GM18499 (cell line): ENCODE measurements around the gene DNAH1.

Source experiments
- ATAC-seq: cut with Tn5 transposase; IDR thresholded peaks from one replicate; pipeline ENCODE4 v1.9.1; 2021; ENCODE audit warnings: moderate number of reproducible peaks; ENCODE audit not compliant: insufficient read depth, unreplicated experiment

DNAH1 gene

DNA sequence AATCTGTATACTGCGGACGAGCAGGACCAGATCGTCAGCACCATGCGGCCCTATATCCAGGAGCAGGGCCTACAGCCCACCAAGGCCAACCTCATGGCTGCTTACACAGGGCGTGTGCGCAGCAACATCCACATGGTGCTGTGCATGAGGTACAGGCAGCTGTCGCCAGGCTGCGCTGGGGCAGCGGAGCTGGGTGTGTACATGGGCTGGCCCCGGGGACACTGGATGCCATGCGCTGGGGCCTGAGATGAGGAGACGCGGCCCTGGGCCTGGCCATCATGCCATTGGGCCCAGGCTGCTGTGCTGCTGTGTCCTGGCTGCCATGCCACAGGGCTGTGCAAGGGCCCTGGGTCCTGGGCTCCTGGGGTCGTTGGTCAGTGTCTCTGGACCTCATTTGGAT lies 67.3 kb downstream of the DNAH1 start:
- no peak for ATAC-seq

DNA sequence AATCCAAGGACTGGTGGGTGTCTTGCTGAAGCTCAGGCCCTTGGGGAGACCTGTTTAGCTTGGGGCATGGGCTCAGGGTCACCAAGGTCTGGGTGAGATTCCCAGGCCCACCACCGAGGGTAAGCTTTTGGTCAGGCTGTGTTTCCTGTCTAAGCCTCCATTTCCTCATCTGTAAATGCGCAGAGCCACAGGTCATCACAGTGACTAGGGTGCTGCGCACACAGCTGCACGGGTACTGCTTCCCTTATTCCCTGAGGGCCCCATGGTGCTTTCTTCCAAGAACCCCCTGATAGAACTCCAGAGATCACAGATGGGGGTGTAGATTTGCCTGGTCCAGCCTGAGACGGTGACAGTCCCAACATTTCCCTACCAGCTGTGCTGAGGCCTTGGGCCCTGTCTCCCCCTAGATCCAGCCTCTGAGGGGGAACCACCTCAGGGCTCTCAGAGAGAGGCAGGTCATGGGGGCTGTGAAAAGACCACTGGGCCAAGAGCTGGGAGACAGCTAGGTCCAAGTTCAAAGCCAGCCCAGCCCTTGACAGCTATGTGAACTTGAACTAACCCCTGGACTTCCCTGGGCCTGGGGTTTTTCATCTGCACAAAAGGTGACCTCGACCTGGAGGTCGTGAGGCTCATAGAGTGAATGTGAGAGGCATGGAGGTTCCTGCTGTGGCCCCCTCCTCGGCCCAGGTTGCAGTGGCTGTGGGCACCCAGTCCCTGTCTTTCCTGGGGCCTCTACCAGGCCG lies 68.1 kb downstream of the DNAH1 start:
- no peak for ATAC-seq

DNA sequence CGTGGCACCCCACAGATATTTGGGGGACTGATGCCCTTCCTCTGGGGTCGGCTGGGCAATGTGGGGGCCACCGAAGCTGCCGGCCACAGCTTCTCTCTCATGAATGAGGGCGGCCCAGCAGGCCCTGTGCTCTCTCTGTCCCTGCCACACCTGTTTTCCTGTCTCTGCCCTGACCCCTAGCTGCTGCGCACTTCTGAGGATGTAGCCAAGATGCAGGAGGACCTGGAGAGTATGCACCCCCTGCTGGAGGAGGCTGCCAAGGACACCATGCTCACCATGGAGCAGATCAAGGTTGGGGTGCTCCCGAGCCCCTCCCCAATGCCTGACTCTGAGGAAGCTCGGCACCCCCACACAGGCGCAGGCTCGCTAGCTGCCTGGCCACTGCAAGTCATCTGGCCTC lies 69.0 kb downstream of the DNAH1 start:
- no peak for ATAC-seq

DNA sequence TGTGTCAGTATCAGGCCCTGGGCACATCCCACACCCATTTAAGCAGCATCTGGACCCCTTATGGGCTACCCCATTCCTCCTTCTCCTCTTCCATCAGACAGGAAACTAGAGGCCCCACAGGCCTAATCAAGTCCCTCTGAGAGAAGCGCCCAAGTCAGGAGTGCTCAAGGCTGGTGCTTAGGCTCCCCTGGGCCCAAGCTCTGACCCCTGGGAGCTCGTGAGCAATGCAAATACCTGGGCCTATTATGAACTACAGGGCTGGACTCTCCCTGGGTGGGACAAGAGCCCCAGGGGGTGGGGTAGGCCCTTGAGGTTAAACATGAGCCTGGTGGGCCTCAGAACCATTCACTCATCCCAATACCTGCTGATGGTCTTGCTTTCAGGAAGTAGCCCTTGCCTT lies 71.4 kb downstream of the DNAH1 start:
- ATAC-seq: no peak

DNA sequence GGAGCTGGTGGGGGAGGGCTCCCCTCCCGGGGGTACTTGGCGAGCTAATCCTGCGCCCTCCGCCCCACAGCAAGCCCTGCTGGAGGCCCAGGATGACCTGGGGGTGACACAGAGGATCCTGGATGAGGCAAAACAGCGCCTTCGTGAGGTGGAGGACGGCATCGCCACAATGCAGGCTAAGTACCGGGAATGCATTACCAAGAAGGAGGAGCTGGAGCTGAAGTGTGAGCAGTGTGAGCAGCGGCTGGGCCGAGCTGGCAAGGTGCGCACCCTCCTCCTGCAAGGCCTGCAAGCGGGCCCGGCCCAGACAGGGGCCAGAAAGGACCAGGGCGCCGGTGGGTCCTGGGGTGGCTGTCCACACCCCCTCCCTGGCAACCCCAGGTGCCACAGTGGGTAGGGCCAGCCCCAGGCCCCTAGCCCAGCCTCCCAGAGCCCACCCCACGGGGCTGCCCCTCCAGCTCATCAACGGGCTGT lies 72.3 kb downstream of the DNAH1 start:
- ATAC-seq: no peak

DNA sequence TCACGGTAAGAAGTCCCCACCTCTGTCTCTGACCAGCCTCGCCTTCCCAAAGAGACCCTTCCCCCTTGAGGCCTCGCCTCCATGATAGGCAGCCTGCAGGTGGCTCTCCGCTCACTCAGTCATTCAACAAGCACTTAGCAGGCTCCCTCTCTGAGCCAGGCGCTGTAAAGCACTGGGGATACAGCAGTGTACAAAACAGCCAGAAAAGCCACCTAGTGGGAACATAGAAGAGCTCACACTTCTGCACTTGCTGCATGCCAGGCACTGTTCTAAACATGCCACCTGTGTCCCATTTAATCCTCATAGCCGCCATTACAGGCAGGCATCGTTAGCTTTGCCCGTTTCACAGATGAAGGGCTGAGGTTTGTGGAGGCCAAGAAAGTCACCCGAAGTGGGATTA lies 72.8 kb downstream of the DNAH1 start:
- ATAC-seq: no peak

DNA sequence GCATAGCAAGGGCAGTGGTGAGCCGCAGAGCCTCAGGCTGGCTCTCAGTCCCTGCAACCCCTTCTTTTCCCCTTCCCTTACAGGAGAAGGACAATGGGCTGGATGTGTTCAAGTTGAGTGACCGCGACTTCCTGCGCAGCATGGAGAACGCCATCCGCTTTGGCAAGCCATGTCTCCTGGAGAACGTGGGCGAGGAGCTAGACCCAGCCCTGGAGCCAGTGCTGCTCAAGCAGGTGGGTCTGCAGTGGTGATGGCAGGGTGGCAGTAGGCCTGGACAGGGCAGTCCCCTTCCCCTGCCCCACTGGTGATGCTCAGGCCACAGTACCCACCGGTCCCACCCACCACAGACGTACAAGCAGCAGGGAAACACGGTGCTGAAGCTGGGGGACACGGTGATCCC lies 75.0 kb downstream of the DNAH1 start:
- ATAC-seq: no peak

DNA sequence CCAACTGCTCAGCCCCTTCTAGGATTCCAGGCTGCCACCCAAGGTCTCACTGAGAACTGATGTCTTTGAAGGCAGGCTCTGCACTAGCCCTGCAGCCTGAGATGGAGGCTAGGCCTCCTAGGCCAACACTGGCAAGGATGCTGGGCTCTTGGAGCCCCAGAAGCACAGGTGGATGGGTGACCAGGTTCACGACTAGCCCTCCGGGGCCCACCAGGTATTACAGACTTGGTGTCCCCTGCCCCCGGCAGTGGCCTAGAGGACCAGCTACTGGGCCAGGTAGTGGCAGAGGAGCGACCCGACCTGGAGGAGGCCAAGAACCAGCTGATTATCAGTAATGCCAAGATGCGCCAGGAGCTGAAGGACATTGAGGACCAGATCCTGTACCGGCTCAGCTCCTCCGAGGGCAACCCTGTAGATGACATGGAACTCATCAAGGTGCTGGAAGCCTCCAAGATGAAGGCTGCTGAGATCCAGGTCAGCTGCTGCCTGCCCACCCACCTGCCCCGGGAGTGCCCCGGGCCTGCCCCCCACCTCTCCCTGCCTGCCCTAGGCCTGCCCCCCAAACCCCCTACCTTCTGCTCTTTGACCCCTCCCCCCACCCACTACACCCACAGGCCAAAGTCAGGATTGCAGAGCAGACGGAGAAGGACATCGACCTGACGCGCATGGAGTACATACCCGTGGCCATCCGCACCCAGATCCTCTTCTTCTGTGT lies 76.3 kb downstream of the DNAH1 start:
- ATAC-seq: no peak

DNA sequence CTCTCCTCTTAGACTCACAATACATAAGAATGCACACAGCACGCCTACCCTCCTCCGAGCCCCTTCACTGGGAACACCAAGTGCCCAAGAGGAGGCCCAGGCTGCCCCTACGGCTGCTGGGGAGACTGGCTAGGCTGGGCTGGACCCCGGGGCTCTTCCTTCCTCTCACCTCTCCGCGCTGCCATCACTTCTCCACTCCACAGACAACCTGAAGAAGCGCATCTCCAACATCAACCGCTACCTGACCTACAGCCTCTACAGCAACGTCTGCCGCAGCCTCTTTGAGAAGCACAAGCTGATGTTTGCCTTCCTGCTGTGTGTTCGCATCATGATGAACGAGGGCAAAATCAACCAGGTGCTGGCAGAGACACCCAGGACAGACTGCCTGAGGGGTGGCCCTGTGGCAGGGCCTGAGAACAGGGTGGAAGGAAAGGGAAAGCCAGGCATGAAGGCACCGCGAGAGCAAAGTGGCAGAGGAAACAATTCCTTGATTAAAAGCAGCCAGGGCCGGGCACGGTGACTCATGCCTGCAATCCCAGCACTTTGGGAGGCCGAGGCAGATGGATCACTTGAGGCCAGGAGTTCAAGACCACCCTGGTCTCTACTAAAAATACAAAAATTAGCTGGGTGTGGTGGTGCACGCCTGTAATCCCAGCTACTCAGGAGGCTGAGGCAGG lies 77.2 kb downstream of the DNAH1 start:
- no peak for ATAC-seq

DNA sequence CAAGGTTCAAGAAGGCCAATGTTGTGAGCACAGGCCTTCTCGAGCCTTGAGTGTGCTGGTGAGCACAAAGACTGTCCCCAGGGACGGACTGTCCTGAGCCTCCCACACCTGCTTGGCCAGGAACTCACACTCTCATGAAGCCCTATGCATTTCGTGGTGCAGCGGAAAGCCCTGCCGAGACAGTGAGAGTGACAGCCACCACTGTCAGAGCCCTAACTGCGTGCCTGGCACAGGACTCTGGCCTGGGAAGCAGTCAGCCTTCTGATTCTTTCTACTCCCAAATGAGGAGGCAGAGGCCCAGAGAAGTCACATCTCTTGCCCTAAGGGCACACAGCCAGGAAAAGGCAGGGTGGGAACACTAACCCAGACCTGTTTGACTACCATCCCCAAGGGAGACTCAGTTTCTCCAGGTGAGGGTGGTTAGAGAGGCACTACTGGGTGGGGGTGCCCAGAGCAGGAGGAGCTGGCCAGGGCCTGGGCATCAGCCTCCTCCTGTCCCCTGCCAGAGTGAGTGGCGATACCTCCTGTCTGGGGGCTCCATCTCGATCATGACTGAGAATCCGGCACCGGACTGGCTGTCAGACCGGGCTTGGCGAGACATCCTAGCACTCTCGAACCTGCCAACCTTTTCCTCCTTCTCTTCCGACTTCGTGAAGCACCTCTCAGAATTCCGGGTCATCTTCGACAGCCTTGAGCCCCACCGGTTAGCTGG lies 78.0 kb downstream of the DNAH1 start:
- ATAC-seq: no peak

DNA sequence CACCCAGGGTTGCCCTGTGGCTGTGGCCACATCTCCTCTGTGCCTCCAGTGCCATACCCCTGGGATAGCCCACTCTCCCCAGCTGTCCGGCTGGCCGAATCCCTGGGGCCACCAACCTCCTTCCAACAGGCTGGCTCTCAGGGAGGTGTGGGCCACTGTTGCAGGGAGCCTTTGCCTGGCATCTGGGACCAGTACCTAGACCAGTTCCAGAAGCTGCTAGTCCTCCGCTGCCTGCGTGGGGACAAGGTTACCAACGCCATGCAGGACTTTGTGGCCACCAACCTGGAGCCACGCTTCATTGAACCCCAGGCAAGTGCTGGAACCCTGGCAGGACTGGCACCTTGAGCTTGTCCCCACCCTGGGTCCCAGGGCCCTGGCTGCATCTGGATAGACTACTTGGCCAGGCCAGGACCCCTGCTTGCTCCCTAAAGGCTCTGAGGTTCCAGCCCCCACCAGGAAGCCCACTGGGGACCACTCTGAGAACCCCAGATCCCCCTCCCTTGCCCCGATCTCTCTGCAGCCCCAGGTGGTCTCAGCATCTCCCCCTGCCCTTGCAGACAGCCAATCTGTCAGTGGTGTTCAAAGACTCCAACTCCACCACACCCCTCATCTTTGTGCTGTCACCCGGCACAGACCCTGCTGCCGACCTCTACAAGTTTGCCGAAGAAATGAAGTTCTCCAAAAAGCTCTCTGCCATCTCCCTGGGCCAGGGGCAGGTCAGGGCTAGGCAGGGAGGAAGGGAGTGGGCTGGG lies 78.8 kb downstream of the DNAH1 start:
- ATAC-seq: no peak

DNA sequence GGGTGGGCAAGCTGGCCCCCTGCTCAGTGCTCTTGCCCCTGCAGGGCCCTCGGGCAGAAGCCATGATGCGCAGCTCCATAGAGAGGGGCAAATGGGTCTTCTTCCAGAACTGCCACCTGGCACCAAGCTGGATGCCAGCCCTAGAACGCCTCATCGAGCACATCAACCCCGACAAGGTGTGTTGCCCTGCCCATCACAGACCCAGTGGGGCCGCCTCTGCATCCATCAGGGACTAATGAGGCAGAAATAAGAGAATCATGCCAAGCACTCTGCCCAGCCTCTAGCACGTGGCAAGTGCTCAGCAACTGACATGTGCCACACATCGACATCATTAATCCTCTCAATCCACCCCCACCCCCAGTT lies 79.4 kb downstream of the DNAH1 start:
- no peak for ATAC-seq

DNA sequence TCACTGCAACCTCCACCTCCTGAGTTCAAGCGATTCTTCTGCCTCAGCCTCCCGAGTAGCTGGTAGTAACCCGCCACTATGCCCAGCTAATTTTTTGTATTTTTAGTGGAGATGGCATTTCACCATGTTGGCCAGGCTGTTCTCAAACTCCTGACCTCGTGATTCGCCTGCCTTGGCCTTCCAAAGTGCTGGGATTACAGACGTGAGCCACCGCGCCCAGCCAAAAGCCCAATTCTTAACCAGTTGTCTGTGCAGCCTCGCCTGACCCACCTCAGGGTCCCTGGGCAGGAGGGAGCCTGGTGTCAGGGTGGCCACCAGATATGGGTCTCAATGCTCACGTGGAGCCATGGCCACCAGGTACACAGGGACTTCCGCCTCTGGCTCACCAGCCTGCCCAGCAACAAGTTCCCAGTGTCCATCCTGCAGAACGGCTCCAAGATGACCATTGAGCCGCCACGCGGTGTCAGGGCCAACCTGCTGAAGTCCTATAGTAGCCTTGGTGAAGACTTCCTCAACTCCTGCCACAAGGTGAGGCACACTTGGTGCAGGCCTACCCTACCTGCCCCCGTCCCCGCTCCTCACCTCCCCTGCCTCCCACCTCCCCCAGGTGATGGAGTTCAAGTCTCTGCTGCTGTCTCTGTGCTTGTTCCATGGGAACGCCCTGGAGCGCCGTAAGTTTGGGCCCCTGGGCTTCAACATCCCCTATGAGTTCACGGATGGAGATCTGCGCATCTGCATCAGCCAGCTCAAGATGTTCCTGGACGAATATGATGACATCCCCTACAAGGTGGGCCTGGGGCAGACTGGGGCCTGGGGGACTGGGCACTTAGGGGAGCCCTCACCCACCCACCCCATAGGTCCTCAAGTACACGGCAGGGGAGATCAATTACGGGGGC lies 80.1 kb downstream of the DNAH1 start:
- ATAC-seq: no peak

DNA sequence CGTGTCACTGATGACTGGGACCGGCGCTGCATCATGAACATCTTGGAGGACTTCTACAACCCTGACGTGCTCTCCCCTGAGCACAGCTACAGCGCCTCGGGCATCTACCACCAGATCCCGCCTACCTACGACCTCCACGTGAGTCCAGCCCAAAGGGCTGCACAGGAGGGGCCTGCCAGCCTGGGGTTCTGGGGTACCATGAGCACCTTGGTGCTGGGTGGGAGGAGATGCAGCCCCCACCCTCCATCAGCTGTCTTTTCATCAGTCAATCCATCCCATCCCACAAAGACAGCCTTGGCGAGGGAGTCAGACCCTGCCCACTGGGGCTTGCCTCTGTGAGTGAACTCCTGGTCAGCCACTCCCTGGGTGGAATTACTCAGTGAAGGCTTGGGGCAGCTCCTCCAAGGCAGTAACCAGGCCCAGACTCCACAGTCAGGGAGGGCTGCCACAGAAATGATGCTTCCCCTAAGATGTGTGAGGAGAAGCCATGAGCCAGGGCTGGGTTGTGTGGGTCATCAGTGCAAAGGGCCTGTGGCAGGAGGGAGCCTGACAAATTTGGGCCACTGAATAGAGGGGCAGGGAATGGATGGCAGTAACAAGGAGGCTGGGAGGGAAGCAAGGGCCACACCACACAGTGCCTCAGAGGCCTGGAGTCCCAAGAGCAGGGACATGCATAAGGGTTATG lies 80.9 kb downstream of the DNAH1 start:
- ATAC-seq: no peak

DNA sequence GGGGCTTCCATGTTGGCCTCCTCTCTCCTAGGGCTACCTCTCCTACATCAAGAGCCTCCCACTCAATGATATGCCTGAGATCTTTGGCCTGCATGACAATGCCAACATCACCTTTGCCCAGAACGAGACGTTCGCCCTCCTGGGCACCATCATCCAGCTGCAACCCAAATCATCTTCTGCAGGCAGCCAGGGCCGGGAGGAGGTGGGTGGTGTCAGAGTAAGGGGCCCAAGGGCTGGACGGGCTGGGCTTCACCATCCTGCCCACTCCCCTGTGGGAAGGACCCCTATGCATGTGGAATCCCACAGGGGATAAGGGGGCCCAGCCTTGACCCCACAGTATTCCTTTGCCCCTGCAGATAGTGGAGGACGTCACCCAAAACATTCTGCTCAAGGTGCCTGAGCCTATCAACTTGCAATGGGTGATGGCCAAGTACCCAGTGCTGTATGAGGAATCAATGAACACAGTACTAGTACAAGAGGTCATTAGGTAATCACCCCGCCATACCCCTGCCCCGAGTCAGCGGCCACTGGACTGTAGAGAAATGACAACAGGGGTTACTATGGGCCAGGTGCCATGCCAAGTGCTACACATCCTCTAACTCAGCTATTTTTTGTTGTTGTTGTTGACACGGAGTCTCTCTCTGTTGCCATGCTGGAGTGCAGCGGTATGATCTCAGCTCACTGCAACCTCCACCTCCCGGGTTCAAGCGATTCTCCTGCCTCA lies 81.7 kb downstream of the DNAH1 start:
- ATAC-seq: no peak

DNA sequence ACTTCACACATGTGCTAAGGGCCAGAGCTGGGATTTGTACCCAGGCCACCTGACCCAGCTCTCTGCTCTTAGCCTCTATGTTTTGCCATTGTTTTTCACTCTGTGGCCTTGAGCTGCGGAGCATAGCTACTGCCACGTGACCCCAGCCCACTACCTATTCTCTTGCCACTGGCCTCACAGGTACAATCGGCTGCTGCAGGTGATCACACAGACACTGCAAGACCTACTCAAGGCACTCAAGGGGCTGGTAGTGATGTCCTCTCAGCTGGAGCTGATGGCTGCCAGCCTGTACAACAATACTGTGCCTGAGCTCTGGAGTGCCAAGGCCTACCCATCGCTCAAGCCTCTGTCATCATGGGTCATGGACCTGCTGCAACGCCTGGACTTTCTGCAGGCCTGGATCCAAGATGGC lies 82.6 kb downstream of the DNAH1 start:
- no peak for ATAC-seq

DNA sequence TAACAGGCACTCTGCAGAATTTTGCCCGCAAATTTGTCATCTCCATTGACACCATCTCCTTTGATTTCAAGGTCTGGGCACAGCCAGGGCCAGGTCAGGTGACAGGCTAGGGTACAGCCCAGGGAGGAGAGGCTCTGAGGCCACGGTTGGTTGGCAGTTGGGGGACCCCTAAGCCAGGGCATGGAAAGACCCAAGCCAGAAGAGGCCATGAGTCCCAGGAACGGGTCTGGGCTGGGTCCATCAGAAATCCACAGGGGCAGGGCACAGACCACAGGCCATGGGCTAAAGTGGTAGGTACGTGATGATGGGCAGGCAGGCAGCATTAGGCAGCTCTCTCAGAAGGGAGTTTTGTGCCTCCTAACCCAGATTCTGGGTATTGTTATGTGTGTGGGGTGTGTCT lies 83.0 kb downstream of the DNAH1 start:
- ATAC-seq: no peak

DNA sequence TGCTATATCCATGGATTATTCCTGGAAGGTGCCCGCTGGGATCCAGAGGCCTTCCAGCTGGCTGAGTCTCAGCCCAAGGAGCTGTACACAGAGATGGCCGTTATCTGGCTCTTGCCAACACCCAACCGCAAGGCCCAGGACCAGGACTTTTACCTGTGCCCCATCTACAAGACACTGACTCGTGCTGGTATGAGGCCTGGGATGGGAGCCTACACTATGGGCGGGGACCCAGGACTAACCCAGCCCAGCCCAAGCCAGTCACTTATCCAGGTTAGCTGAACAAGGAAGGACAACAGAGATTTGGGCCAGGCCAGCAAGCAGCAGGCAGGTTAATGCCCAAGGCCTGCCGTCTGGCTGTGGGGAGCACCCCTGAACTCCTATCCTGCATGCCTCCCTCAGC lies 83.5 kb downstream of the DNAH1 start:
- no peak for ATAC-seq
